IPS DF 19.7 (cell line): ENCODE measurements around the gene GRID2.
"Not testable (repeated sequence)": the region's sequence is repeated elsewhere in the genome, so short reads cannot be mapped to it uniquely, and the experiment has no call there.

ENCODE experiments used
- DNase-seq: peaks from one replicate; pipeline ENCODE4 v3.0.0-alpha.2; 2013; ENCODE audit warnings: low read depth, low spot score

The GRID2 gene

GRCh38 chr4:93659629-93660028 is 1355.9 kb downstream of the GRID2 start:
- no peak for DNase-seq

- DNase-seq, result no peak
These were observed 1356.3 kb downstream of the GRID2 start for GRCh38 chr4:93660036-93660435.

GRCh38 chr4:93670434-93670833 is 1366.7 kb downstream of the GRID2 start:
- no peak for DNase-seq

GRCh38 chr4:93671093-93671492 is 1367.3 kb downstream of the GRID2 start:
- DNase-seq, result no peak

- DNase-seq, result not testable (repeated sequence)
These were observed 1373.2 kb downstream of the GRID2 start for GRCh38 chr4:93676937-93677336.

- no peak for DNase-seq
These were observed 1380.8 kb downstream of the GRID2 start for GRCh38 chr4:93684571-93684970.

- DNase-seq, result no peak
These were observed 1383.5 kb downstream of the GRID2 start for GRCh38 chr4:93687304-93687703.

- no peak for DNase-seq
These were observed 1385.2 kb downstream of the GRID2 start for GRCh38 chr4:93688978-93689377.

- no peak for DNase-seq
These were observed 1389.4 kb downstream of the GRID2 start for GRCh38 chr4:93693141-93693540.

- no peak for DNase-seq
These were observed 1394.9 kb downstream of the GRID2 start for GRCh38 chr4:93698686-93699085.

- no peak for DNase-seq
These were observed 1396.8 kb downstream of the GRID2 start for GRCh38 chr4:93700571-93700970.

GRCh38 chr4:93710101-93710846 is 1406.5 kb downstream of the GRID2 start:
- no peak for DNase-seq

GRCh38 chr4:93710847-93711430 is 1407.2 kb downstream of the GRID2 start:
- DNase-seq, result no peak

- no peak for DNase-seq
These were observed 1414.5 kb downstream of the GRID2 start for GRCh38 chr4:93718233-93718632.

- DNase-seq, result no peak
These were observed 1415.8 kb downstream of the GRID2 start for GRCh38 chr4:93719552-93719951.

- no peak for DNase-seq
These were observed 1418.7 kb downstream of the GRID2 start for GRCh38 chr4:93722446-93722845.

- no peak for DNase-seq
These were observed 1426.5 kb downstream of the GRID2 start for GRCh38 chr4:93730251-93730650.

GRCh38 chr4:93730760-93731159 is 1427.0 kb downstream of the GRID2 start:
- DNase-seq, result no peak

- no peak for DNase-seq
These were observed 1427.7 kb downstream of the GRID2 start for GRCh38 chr4:93731456-93731855.

- no peak for DNase-seq
These were observed 1428.7 kb downstream of the GRID2 start for GRCh38 chr4:93732509-93732908.

GRCh38 chr4:93740890-93741289 is 1437.1 kb downstream of the GRID2 start:
- no peak for DNase-seq

- DNase-seq, result no peak
These were observed 1439.3 kb downstream of the GRID2 start for GRCh38 chr4:93743022-93743421.

GRCh38 chr4:93743635-93744034 is 1439.9 kb downstream of the GRID2 start:
- DNase-seq, result no peak
